Colonic mucosa (tissue), 4 donors: ENCODE measurements around the gene KLHL8. TPM values are rescaled to one million over a fixed set of nuclear protein-coding genes. Genes with fewer than 3 reads are reported as not detected.

ENCODE experiments used
- DNase-seq: peaks from one replicate; pipeline ENCODE4 v3.0.0-alpha.2; 2020
- H3K27ac ChIP-seq: fragments of 200-600 bp; one replicate; pipeline ENCODE4 v1.8.0; 2021
- H3K27me3 ChIP-seq: fragments of 200-600 bp; one replicate; pipeline ENCODE4 v1.8.0; 2021
- H3K36me3 ChIP-seq: fragments of 200-600 bp; one replicate; pipeline ENCODE4 v1.8.0; 2021
- H3K4me1 ChIP-seq: fragments of 200-600 bp; one replicate; pipeline ENCODE4 v1.8.0; 2021; ENCODE audit warnings: mild to moderate bottlenecking
- H3K4me3 ChIP-seq: fragments of 200-600 bp; one replicate; pipeline ENCODE4 v1.8.0; 2021
- H3K9ac ChIP-seq, 2 donors: one replicate each; pipeline ENCODE4 v1.7.0; 2013; ENCODE audit warnings: control low read depth in 2 of 2, low read depth in 2 of 2, low read length in 2 of 2
- H3K9me3 ChIP-seq: fragments of 200-600 bp; one replicate; pipeline ENCODE4 v1.8.0; 2021
- CTCF ChIP-seq: fragments of 200-600 bp; IDR thresholded peaks from one replicate; pipeline ENCODE4 v1.8.0; 2022; ENCODE audit warnings: antibody characterized with exemption, mild to moderate bottlenecking
- intact Hi-C: fragments of 100-400 bp; cut with DNase I; formaldehyde crosslinking; loops from one replicate; pipeline ENCODE4 v1.14.1; 2022
- total RNA-seq, 2 donors: library from RNA; stranded (reverse); fragmentation: NEBNext Ultra II Directional in 1 of 2; extraction: Animal tissue kit (Norgen Biotek cat#: 25700) in 1 of 2; gene quantifications; one replicate each; pipeline ENCODE4 v1.2.1, GENCODE V29; 2021
- donor health status: healthy.
- donor health status: DM: no; HTN: no; CAD: no.
- donor health status: DM: no; HTN: no; CAD: no.

Gene KLHL8
- total RNA-seq, 2 donors from 2014 or later = 19.5 to 19.7 TPM

- Histone ChIP-seq H3K36me3 (no peaks in the 10 kb centered on the region), H3K27me3 (no peaks in the 10 kb centered on the region), H3K9ac (no peak overlapping the region), H3K4me3 (no peak overlapping the region), H3K9me3 (no peaks in the 10 kb centered on the region), H3K27ac (no peak overlapping the region), H3K4me1 (no peaks in the 10 kb centered on the region)
- intact Hi-C loops = no loop called here
- no peak for DNase-seq
- TF ChIP-seq CTCF = no peak
Measured at GRCh38 chr4:87179751-87180150, 40.7 kb downstream of the KLHL8 start.

GRCh38 chr4:87174672-87175071 is 45.7 kb downstream of the KLHL8 start:
- Histone ChIP-seq H3K4me3 (no peak overlapping the region), H3K36me3 (no peaks in the 10 kb centered on the region), H3K27me3 (no peaks in the 10 kb centered on the region), H3K9me3 (no peaks in the 10 kb centered on the region), H3K27ac (no peak overlapping the region), H3K4me1 (no peaks in the 10 kb centered on the region), H3K9ac (no peak overlapping the region)
- intact Hi-C loops = no loop called here
- TF ChIP-seq CTCF = no peak
- DNase-seq = no peak

GRCh38 chr4:87171944-87172343 is 48.5 kb downstream of the KLHL8 start:
- TF ChIP-seq CTCF = no peak
- DNase-seq = no peak

GRCh38 chr4:87166296-87166854 is 54.0 kb downstream of the KLHL8 start:
- Histone ChIP-seq H3K36me3 (no peaks in the 10 kb centered on the region), H3K4me1 (no peaks in the 10 kb centered on the region), H3K9me3 (no peaks in the 10 kb centered on the region), H3K27ac (no peak overlapping the region), H3K4me3 (no peak overlapping the region), H3K9ac (no peak overlapping the region), H3K27me3 (no peaks in the 10 kb centered on the region)
- DNase-seq = no peak
- TF ChIP-seq CTCF = no peak
- intact Hi-C loops = no loop called here

More at GRCh38 chr4:87171944-87172343, 48.5 kb downstream of the KLHL8 start:
- Histone ChIP-seq H3K4me3 (no peak overlapping the region), H3K9me3 (no peaks in the 10 kb centered on the region), H3K27ac (no peak overlapping the region), H3K36me3 (no peaks in the 10 kb centered on the region), H3K9ac (no peak overlapping the region), H3K27me3 (no peaks in the 10 kb centered on the region), H3K4me1 (no peaks in the 10 kb centered on the region)
- intact Hi-C loops = no loop called here

- Histone ChIP-seq H3K27ac (no peak overlapping the region), H3K9me3 (no peaks in the 10 kb centered on the region), H3K27me3 (no peaks in the 10 kb centered on the region), H3K9ac (no peak overlapping the region), H3K4me3 (no peak overlapping the region), H3K4me1 (no peaks in the 10 kb centered on the region), H3K36me3 (no peaks in the 10 kb centered on the region)
- no peak for TF ChIP-seq CTCF
- no peak for DNase-seq
- intact Hi-C loops = no loop called here
Measured at GRCh38 chr4:87165892-87166291, 54.5 kb downstream of the KLHL8 start.
